Activated CD4-positive, alpha-beta T cell treated with anti-CD3 and anti-CD28 coated beads for 4 hours (primary cell): Measurements from ENCODE around the gene TXNRD2.

Experiments
- DNase-seq, 2 donors: peaks; one replicate each; pipeline ENCODE4 v3.0.0-alpha.2; 2020

The TXNRD2 gene

GRCh38 chr22:19965771-19966709 is 24.4 kb upstream of the TXNRD2 start:
- no peak for DNase-seq

DNA sequence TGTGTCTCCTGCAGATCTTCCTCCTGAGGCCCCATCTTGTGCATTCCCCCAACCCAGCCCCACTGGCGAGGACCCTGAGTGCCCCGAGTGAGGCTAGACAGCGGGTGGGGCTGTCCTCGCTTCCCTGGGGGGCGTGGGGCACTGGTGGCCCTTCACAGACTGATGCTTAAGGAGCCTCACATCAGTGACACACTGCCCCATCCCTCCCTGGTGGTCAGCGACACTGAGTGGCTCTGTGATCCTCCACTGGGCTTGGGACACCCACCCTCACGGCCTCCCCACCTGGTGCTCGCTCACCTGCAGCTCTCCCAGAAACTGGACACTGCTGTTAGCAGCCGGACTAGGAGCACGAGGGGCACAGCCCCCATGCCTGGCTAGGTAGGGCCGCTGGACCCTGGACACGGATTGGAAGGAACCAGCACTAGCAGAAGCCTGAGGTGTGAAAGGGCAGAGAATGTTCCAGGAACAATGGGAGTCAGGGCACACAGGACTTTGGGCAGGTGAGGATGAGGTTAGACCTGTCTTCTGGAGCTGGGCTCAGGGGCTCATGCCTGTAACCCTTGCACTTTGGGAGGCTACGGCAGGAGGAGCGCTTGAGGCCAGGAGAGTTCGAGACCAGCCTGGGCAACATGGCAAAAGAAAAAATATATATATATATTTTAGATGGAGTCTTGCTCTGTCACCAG is 23.2 kb upstream of the TXNRD2 start:
- DNase-seq: no peak

DNA sequence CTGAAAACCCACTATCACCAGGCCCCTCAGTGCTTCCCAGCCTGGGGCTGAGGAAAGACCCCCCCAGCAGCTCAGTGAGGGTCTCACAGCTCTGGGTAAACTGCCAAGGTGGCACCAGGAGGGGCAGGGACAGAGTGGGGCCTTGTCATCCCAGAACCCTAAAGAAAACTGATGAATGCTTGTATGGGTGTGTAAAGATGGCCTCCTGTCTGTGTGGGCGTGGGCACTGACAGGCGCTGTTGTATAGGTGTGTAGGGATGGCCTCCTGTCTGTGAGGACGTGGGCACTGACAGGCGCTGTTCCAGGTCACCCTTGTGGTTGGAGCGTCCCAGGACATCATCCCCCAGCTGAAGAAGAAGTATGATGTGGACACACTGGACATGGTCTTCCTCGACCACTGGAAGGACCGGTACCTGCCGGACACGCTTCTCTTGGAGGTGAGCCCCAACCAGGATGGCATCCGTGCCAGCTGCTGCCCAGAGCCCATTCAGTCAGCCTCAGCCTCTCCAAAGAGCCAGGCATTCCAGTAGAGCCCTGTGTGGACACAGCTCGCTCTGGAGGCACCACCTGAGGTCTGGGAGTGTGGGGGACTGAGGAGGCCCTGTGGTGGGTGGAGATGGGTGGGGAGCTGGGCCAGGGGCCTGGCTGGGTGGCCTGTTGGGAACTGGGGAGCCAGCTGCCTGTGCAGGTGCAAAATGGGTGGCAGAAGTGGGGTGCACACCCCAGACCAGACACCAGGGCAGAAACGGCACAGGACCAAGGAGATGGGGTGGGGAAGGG is 22.4 kb upstream of the TXNRD2 start:
- DNase-seq: no peak

GRCh38 chr22:19962909-19963806 is 21.5 kb upstream of the TXNRD2 start:
- DNase-seq: no peak

GRCh38 chr22:19962246-19962908 is 20.8 kb upstream of the TXNRD2 start:
- DNase-seq: peak; percentile 56 to 62

- no peak for DNase-seq
Observed at GRCh38 chr22:19961868-19962245, 20.2 kb upstream of the TXNRD2 start.

DNA sequence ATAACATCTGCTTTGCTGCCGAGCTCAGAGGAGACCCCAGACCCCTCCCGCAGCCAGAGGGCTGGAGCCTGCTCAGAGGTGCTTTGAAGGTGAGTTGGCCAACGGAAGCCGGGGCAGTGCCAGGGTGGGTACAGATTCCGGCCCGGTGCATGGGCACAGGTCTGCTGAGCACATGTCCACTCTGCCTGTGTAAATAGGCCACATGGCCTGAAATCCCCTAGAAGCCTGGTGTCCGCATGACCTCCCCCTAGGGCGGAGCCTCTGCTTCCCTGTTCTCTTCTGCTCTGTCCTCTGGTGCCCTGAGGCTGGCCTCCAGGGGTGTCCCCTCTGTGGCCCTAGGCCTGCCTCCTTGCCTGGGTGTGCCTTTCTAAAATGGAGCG is 19.6 kb upstream of the TXNRD2 start:
- DNase-seq: no peak

DNA sequence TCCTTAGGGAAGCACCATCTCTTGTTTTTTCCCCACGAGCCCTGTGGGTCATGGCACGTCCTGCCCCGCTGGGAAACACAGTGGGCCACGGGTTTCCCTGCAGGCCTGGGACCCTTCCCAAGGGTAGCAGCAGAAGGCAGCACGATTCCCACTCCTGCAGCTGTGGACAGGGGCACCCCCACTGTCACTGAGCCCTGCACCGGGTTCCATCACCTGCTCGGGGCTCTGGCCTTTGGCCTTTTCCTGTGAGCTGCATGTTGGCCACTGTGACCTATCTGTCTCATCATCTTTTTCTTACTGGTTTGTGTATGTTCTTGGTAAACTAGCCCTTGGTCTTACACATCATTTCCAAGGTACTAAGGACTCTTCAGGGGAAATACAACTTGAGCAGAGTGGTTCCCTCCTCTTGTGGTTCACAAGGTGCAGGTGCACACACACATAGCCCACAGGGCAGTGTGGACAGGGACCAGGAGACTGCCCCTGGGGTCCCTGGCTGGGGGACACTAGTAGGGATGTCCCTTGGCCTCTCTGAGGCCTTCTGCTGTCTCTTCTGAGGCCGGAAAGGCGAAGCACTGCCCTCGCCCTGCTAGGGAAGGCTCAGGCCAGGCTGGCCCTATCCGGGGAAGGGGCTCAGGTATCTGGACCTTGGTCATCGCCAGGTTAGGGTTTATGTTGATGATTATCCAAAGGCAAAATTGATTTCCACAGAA is 19.0 kb upstream of the TXNRD2 start:
- no peak for DNase-seq

- no peak for DNase-seq
Observed at GRCh38 chr22:19959587-19960490, 18.2 kb upstream of the TXNRD2 start.

DNA sequence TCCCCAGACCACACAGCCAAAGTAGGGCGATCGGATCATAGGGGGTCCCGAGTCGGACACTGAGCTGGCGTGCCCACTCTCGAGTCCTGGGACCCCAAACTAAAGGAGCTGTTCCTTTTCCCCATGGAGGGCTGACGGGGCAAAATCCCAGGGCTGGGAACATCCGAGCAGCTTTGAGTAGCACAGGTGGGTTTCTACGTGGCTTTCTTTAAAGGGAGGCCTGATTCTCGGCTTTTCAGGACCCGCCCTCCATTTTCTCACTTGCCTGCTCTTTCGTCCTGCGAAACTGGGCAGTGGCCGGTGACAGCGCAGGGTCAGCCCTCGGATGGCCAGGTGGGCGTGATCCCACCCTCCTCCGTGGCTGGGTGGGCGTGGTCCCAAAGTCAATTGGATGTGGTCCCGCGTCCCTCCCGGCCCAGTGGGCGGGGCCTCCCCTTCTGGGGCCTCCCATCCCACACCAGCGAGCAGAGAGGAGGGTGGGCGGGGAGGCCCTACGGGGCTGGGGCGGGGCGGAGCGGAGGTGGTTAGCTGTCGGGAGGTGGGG is 17.5 kb upstream of the TXNRD2 start:
- DNase-seq: no peak

- no peak for DNase-seq
Observed at GRCh38 chr22:19958083-19959042, 16.7 kb upstream of the TXNRD2 start.

- DNase-seq: no peak
Observed at GRCh38 chr22:19957445-19957844, 15.8 kb upstream of the TXNRD2 start.

DNA sequence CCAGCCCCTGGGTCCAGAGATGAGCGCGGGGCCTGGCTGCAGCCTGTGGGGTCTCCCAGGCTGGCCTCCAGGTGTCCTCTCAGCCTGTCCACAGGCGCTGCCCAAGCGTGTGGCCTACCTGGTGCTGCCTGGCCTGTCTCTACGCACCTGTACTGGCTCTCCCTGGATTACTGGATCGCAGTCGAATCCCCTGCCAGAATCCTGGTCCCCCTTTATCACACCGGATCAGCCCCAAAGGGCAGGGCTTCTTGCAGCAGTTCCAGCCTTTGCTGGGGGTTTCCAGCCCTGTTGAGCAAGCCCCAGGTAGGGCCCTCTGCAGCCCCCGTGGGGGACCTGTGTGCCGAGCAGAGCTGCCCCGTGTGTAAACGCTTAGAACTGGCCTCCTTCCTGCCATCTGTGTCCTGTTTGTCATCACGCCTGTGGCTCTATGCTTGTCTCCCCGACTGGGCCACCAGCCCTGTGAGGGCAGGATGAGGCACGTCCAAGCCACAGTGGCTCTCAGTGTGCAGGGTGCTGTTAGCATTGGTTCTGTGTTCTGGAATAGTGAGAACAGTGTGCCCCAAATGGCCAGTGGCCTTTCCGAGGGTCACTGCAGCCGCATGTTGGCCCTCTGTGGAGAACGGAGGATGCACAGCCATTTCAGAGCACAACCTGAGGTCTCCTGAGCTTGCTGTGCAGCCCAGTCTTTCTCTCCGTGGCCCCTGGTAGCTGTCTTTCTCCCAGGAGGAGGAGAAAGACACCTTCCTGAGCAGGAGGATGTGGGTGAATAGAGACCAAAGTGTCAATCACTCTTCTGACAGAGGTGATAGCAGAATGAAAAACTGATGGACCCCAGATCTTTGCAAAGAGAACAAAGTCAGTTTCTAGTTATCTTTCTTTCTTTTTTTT is 13.9 kb upstream of the TXNRD2 start:
- DNase-seq: no peak

DNA sequence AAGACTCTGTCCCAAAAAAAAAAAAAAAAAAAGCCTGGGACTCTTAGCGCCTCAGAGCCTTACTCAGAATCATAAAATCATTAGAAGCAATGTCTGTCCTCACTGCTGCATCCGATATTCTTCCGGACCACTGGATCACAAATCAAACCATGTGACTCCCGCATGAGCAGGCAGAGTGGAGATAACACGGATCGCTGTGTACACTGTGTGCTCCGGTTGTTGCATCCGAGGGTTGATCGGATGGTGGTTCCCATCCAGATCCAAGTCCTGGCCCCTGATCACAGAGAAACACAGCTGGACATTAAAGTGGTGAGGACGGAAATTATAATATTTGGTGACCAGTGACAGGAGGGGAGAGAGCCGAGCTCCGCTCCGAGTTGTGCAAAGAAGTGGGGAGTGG is 9.7 kb upstream of the TXNRD2 start:
- no peak for DNase-seq

DNA sequence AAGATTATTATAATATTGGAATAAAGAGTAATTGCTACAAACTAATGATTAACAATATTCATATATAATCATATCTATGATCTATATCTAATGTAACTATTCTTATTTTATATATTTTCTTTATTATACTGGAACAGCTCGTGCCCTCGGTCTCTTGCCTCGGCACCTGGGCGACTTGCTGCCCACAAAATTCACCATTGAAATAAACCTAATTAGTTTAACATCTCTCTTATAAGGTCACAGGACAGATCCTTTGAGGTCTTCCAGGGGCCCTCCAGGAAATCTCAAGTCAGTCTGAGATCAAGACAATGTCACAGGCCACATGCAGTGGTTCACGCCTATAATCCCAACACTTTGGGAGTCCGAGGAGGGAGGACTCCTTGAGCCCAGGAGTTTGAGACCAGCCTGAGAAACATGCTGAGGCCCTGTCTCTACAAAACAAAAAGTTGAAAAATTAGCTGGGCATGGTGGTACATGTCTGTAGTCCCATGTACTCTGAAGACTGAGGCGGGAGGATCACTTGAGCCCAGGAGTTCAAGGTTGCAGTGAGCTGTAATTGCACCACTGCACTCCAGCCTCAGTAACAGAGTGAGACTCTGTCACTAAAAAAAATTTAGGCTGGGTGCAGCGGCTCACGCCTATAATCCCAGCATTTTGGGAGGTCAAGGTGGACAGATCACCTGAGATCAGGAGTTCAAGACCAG is 6.6 kb upstream of the TXNRD2 start:
- DNase-seq: no peak

- no peak for DNase-seq
Observed at GRCh38 chr22:19943082-19944026, 1.7 kb upstream of the TXNRD2 start.
